H9 (cell line): Measurements from ENCODE around the gene PELI3. TPM values are rescaled to one million over a fixed set of nuclear protein-coding genes. Genes with fewer than 3 reads are reported as not detected.

ENCODE experiments used
- DNase-seq: peaks from one replicate; pipeline ENCODE4 v3.0.0-alpha.2; 2017
- H2AFZ ChIP-seq: one replicate; pipeline ENCODE4 v1.6.1; 2013; ENCODE audit warnings: mild to moderate bottlenecking, low read length, control low read depth, moderate library complexity
- H2AK5ac ChIP-seq: 2 replicates; pipeline ENCODE4 v1.6.1; 2013; ENCODE audit warnings: low read length, control low read depth, mixed read lengths; ENCODE audit not compliant: insufficient read length
- H2BK120ac ChIP-seq: one replicate; pipeline ENCODE4 v1.6.1; 2013; ENCODE audit warnings: low read depth, mild to moderate bottlenecking, low read length, control low read depth, inconsistent platforms; ENCODE audit not compliant: poor library complexity, severe bottlenecking
- H2BK12ac ChIP-seq: 2 replicates; pipeline ENCODE4 v1.6.1; 2013; ENCODE audit warnings: low read length, control low read depth, mixed read lengths, low read depth; ENCODE audit not compliant: insufficient read length
- H2BK15ac ChIP-seq: 2 replicates; pipeline ENCODE4 v1.6.1; 2013; ENCODE audit warnings: low read depth, low read length, control low read depth
- H2BK20ac ChIP-seq: one replicate; pipeline ENCODE4 v1.6.1; 2013; ENCODE audit warnings: low read depth, mild to moderate bottlenecking, low read length, control low read depth, inconsistent platforms; ENCODE audit not compliant: poor library complexity, severe bottlenecking
- H2BK5ac ChIP-seq: 2 replicates; pipeline ENCODE4 v1.6.1; 2013; ENCODE audit warnings: low read length, control low read depth, mixed read lengths; ENCODE audit not compliant: insufficient read length
- H3K14ac ChIP-seq: 2 replicates; pipeline ENCODE4 v1.6.1; 2013; ENCODE audit warnings: low read length, control low read depth; ENCODE audit not compliant: insufficient read depth
- H3K18ac ChIP-seq: 2 replicates; pipeline ENCODE4 v1.6.1; 2013; ENCODE audit warnings: low read depth, mild to moderate bottlenecking, mixed read lengths, low read length, control low read depth; ENCODE audit not compliant: insufficient read length
- H3K23ac ChIP-seq: 2 replicates; pipeline ENCODE4 v1.6.1; 2013; ENCODE audit warnings: low read length, control low read depth, mixed read lengths, low read depth; ENCODE audit not compliant: insufficient read length
- H3K23me2 ChIP-seq: 2 replicates; pipeline ENCODE4 v1.6.1; 2013; ENCODE audit warnings: low read depth, mild to moderate bottlenecking, mixed read lengths, low read length, control low read depth; ENCODE audit not compliant: insufficient read length, poor library complexity, severe bottlenecking
- H3K27ac ChIP-seq: 2 replicates; pipeline ENCODE4 v1.5.1; 2013; ENCODE audit warnings: low read length, control low read depth, mixed read lengths, low read depth; ENCODE audit not compliant: insufficient read length
- H3K27me3 ChIP-seq: 2 replicates; pipeline ENCODE4 v1.6.1; 2013; ENCODE audit warnings: low read length, control low read depth, inconsistent platforms; ENCODE audit not compliant: insufficient read depth
- H3K4ac ChIP-seq: 2 replicates; pipeline ENCODE4 v1.6.1; 2013; ENCODE audit warnings: low read depth, mild to moderate bottlenecking, control low read depth, inconsistent platforms, low read length, moderate library complexity
- H3K4me1 ChIP-seq: 2 replicates; pipeline ENCODE4 v1.6.1; 2013; ENCODE audit warnings: low read length, control low read depth, inconsistent platforms; ENCODE audit not compliant: insufficient read depth
- H3K4me2 ChIP-seq: 2 replicates; pipeline ENCODE4 v1.6.1; 2013; ENCODE audit warnings: low read length, control low read depth, mixed read lengths; ENCODE audit not compliant: insufficient read length, insufficient read depth
- H3K56ac ChIP-seq: 2 replicates; pipeline ENCODE4 v1.6.1; 2013; ENCODE audit warnings: low read depth, mild to moderate bottlenecking, mixed read lengths, low read length, control low read depth; ENCODE audit not compliant: insufficient read length
- H3K79me1 ChIP-seq: 2 replicates; pipeline ENCODE4 v1.6.1; 2013; ENCODE audit warnings: low read depth, mild to moderate bottlenecking, moderate library complexity, low read length, control low read depth, inconsistent platforms; ENCODE audit not compliant: insufficient read depth, poor library complexity, severe bottlenecking
- H3K79me2 ChIP-seq: 2 replicates; pipeline ENCODE4 v1.6.1; 2013; ENCODE audit warnings: low read length, control low read depth, inconsistent platforms; ENCODE audit not compliant: insufficient read depth
- H3K9ac ChIP-seq: 2 replicates; pipeline ENCODE4 v1.6.1; 2013; ENCODE audit warnings: low read length, control low read depth, mixed read lengths; ENCODE audit not compliant: insufficient read length; ENCODE audit errors: extremely low read depth
- H3K9me3 ChIP-seq: one replicate; pipeline ENCODE4 v1.6.1; 2013; ENCODE audit warnings: low read depth, low read length, inconsistent platforms; ENCODE audit not compliant: control insufficient read depth
- H3T11ph ChIP-seq: one replicate; pipeline ENCODE4 v1.6.1; 2013; ENCODE audit warnings: mild to moderate bottlenecking, low read length, control low read depth, inconsistent platforms
- H4K20me1 ChIP-seq: one replicate; pipeline ENCODE4 v1.6.1; 2013; ENCODE audit not compliant: control insufficient read depth, insufficient read length, insufficient read depth
- H4K5ac ChIP-seq: 2 replicates; pipeline ENCODE4 v1.6.1; 2013; ENCODE audit warnings: low read depth, mild to moderate bottlenecking, mixed read lengths, low read length, control low read depth; ENCODE audit not compliant: insufficient read length
- H4K8ac ChIP-seq: replicated peaks from 2 replicates; pipeline ENCODE4 v1.6.1; 2013; ENCODE audit warnings: low read length, control low read depth, mixed read lengths, low read depth; ENCODE audit not compliant: insufficient read length
- H4K91ac ChIP-seq: 2 replicates; pipeline ENCODE4 v1.6.1; 2013; ENCODE audit warnings: low read depth, mild to moderate bottlenecking, moderate library complexity, mixed read lengths, low read length, control low read depth; ENCODE audit not compliant: insufficient read length
- H3K27ac Mint-ChIP-seq, 3 experiments: 2 replicates in 2 of 3; 3 replicates in 1 of 3; pipeline ENCODE4 v1.8.0; 2020 to 2021; ENCODE audit warnings: mixed read lengths in 3 of 3, mild to moderate bottlenecking in 1 of 3, moderate library complexity in 1 of 3
- H3K27me3 Mint-ChIP-seq: 2 replicates; pipeline ENCODE4 v1.8.0; 2021; ENCODE audit warnings: low read depth, mild to moderate bottlenecking, moderate library complexity, mixed read lengths
- H3K36me3 Mint-ChIP-seq, 3 experiments: 2 replicates in 2 of 3; 3 replicates in 1 of 3; pipeline ENCODE4 v1.8.0; 2020 to 2021; ENCODE audit warnings: low read depth in 3 of 3, mixed read lengths in 3 of 3; ENCODE audit not compliant: insufficient read depth in 1 of 3
- H3K4me1 Mint-ChIP-seq, 2 experiments: 2 replicates each; pipeline ENCODE4 v1.8.0; 2020; ENCODE audit warnings: mixed read lengths in 2 of 2
- H3K4me3 Mint-ChIP-seq, 2 experiments: 2 replicates in 1 of 2; 3 replicates in 1 of 2; pipeline ENCODE4 v1.8.0; 2020 to 2021; ENCODE audit warnings: mild to moderate bottlenecking in 2 of 2, mixed read lengths in 2 of 2, moderate library complexity in 1 of 2
- H3K9me3 Mint-ChIP-seq, 2 experiments: 2 replicates in 1 of 2; 3 replicates in 1 of 2; pipeline ENCODE4 v1.8.0; 2020; ENCODE audit warnings: mild to moderate bottlenecking in 2 of 2, mixed read lengths in 2 of 2, moderate library complexity in 1 of 2
- WGBS: extraction: QIAGEN DNeasy Blood & Tissue Kit; methylation state at CpG from one replicate; pipeline ENCODE4 v1.1.7; 2013; ENCODE audit warnings: missing lambda C conversion rate, low lambda C conversion rate, mixed read lengths; ENCODE audit not compliant: insufficient read length; ENCODE audit errors: extremely low coverage; 5-methylcytosine and 5-hydroxymethylcytosine counted together
- total RNA-seq: library from RNA; stranded (reverse); gene quantifications from 2 replicates; pipeline ENCODE4 v1.2.1, GENCODE V29; 2021
- TF ChIP-seq, protein P1 (sequence below): fragments of 200-600 bp; sonication (generic); conservative IDR thresholded peaks from 3 replicates; pipeline ENCODE4 v1.8.0; 2021; ENCODE audit warnings: antibody characterized with exemption, mild to moderate bottlenecking

Gene PELI3
- total RNA-seq, 1 experiment from 2014 or later, result 10.3 TPM

DNA sequence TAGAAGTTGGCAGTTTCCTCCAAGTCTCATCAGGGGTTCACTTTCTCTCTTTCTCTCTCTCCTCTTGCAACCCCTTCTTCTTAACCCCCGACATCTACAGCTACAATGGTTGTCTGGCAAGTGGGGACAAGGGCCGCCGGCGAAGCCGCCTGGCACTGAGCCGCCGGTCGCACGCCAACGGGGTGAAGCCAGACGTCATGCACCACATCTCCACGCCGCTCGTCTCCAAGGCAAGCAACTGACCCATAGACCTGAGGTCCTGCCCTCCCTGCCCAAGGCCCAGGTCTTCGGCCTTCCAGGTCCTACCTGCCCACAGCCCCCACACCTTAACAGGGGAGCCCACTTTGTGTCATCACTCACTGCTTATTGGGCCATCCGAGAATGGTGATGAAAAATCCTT, 4.4 kb downstream of the PELI3 start:
- TF ChIP-seq, protein P1, sequence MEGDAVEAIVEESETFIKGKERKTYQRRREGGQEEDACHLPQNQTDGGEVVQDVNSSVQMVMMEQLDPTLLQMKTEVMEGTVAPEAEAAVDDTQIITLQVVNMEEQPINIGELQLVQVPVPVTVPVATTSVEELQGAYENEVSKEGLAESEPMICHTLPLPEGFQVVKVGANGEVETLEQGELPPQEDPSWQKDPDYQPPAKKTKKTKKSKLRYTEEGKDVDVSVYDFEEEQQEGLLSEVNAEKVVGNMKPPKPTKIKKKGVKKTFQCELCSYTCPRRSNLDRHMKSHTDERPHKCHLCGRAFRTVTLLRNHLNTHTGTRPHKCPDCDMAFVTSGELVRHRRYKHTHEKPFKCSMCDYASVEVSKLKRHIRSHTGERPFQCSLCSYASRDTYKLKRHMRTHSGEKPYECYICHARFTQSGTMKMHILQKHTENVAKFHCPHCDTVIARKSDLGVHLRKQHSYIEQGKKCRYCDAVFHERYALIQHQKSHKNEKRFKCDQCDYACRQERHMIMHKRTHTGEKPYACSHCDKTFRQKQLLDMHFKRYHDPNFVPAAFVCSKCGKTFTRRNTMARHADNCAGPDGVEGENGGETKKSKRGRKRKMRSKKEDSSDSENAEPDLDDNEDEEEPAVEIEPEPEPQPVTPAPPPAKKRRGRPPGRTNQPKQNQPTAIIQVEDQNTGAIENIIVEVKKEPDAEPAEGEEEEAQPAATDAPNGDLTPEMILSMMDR, result no peak
- WGBS, result no CpG with 5 or more reads among the region's 16 CpGs
- Mint-ChIP-seq H3K9me3 (no peaks in the 10 kb centered on the region), H3K27me3 (peaks cover 3% of the 10 kb centered on the region), H3K4me3 (no peak overlapping the region), H3K36me3 (peaks cover 3 to 30% (median 23%) of the 10 kb centered on the region in 3 experiments; a peak in 5 of 7 replicates), H3K27ac (peak overlapping the region in 1 of 3 experiments; percentile 65; a peak in 1 of 7 replicates), H3K4me1 (peaks cover 14 to 26% of the 10 kb centered on the region in 2 experiments)
- no peak overlapping the region for H4K8ac ChIP-seq
- peaks cover 2% of the 10 kb centered on the region for H3K23me2 ChIP-seq
- no peak overlapping the region for H3K9ac ChIP-seq
- no peaks in the 10 kb centered on the region for H3K4me1 ChIP-seq
- H2BK15ac ChIP-seq, result no peak overlapping the region
- H2BK5ac ChIP-seq, result no peak overlapping the region
- H3K56ac ChIP-seq, result no peak overlapping the region
- no peak overlapping the region for H3K18ac ChIP-seq
- no peaks in the 10 kb centered on the region for H4K20me1 ChIP-seq
- H3K23ac ChIP-seq, result no peak overlapping the region
- no peak overlapping the region for H3K14ac ChIP-seq
- H3K27me3 ChIP-seq, result no peaks in the 10 kb centered on the region
- no peak for DNase-seq
- H2BK20ac ChIP-seq, result no peak overlapping the region
- no peak overlapping the region for H4K5ac ChIP-seq
- H3K4me2 ChIP-seq, result no peak overlapping the region
- no peak overlapping the region for H2AK5ac ChIP-seq
- H3K79me1 ChIP-seq, result no peaks in the 10 kb centered on the region
- no peaks in the 10 kb centered on the region for H3K9me3 ChIP-seq
- no peak overlapping the region for H2AFZ ChIP-seq
- no peak overlapping the region for H3K4ac ChIP-seq
- no peak overlapping the region for H3T11ph ChIP-seq
- H4K91ac ChIP-seq, result no peak overlapping the region
- no peak overlapping the region for H3K27ac ChIP-seq
- H2BK12ac ChIP-seq, result no peak overlapping the region
- no peak overlapping the region for H2BK120ac ChIP-seq
- H3K79me2 ChIP-seq, result no peaks in the 10 kb centered on the region
